GM18502 (cell line): Measurements from ENCODE around the gene CYBA.

Source experiments
- ATAC-seq: cut with Tn5 transposase; IDR thresholded peaks from one replicate; pipeline ENCODE4 v1.9.1; 2021; ENCODE audit warnings: mild to moderate bottlenecking; ENCODE audit not compliant: unreplicated experiment, poor library complexity

CYBA gene

DNA sequence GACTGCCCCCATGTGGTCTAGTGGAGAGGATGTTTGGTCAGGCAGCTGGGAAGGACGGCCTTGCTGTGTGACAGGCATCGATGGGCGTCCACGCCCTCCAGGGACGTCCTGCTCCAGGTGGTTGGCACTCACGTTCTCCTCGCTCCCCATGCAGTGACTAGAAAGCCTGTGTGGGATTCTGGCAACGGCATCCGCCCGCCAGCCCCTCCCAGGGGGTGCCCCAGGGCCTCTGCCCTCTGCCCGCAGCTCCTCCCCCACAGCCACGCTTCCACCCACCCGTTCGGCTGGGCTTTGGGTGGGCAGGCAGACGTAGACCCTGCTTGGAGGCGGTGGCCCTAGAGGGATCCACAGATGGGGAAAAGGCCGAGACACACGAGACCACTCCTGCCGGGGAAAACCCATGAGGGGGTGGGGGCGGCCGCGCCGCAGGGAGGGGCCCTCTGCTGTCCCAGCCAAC, 17.1 kb downstream of the CYBA start:
- ATAC-seq, result peak; percentile 39

DNA sequence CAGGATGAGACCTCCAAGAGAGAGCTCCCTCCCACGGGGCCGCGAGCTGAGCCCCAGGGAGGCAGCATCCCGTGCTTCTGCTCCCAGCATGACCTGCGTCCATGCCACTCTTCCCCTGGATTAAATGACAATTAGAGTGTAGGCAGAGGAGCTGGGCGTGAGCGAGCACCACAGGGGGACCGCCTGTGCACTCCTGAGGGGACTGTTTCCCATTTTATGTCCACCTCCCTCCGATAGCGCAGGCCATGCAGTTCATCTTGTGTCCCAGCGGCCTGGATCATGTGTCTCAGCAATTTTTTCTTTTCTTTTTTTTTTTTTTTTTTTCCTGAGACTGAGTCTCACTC, 18.3 kb downstream of the CYBA start:
- no peak for ATAC-seq

DNA sequence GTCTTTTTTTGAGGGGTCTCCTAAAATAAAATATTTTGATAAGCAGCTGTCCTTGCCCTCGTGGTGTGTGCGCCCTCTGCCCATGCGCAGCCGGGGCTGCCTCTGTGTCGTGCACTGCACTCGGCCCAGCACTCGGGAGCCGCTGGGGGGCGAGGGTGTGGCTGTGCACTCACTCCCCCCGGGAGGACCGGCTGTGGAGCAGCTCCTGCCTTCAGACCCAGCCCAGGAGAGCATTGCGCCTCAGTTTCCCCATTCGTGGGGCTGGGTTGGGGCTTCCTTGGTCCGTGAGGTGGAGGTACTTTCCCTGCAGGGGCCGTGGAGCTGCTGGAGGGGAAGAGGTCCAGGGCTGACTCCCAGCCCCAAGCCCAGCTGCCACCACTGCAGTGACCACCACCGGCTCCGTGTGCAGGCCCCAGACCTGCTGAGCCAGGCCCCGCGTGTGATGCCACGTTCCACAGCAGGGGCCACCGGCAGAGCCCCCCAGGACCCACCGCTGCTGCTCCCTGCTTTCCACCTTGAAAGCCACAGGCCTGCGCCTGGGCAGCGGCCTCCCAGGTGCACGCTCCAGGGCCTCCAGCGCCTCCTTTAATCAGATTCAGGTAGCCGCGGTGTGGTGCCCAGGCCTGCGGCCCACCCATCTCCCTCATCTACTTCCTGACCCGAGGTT, 18.8 kb downstream of the CYBA start:
- no peak for ATAC-seq

GRCh38 chr16:88631384-88631783, 19.5 kb downstream of the CYBA start:
- no peak for ATAC-seq

DNA sequence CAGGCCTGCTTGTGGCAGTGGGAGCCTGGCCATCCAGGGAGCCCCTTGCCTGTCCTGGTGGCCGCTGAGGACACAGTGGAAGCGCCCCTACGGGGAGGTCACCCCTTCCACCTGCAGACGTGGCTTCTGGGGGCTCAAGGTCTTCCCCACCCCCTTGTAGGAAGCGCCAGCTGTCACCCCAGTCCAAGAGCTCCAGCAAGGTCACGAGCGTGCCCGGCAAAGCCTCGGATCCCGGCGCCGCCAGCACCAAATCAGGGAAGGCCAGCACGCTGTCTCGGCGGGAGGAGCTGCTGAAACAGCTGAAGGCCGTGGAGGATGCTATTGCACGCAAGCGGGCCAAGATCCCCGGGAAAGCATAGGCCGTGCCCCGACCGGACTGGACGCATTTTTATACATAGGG, 19.9 kb downstream of the CYBA start:
- no peak for ATAC-seq

DNA sequence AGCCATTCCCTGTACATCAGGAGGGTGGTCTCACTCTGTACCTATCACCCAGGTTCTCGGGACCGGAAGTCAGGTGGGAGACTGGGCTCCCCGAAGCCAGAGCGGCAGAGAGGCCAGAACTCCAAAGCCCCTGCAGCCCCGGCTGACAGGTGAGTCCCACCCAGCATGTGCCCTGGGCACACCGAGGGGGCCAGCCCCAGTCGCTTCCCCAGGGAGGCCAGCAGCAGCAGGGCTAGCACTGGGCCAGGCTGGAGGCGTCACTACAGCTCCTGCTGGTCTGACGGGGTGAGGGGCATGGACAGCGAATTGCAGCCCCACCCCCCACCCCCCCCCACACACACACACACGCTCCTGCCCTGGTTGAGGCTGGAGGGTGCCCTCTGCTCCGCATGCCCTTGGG, 20.4 kb downstream of the CYBA start:
- ATAC-seq, result no peak

DNA sequence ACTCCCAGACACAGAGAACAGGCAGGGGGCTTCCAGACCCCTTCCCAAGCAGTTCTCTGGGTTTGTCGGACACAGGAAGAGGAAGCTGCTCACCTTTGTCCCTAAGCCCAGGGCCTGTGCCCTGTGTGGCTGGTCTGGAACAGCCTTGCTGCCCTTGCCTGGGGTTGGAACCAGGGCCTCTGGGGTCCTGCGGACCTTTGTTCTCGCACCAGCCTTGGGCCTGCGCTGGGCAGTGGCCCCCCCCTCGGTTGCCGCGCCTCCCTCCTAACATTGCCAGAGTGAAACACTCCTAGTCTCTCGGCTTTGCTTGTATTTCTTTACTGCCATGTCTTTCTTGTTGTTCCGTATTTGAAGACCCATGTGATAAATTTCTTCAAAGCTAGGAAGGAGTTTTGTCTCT, 21.0 kb downstream of the CYBA start:
- no peak for ATAC-seq

- no peak for ATAC-seq
Observed at GRCh38 chr16:88628512-88628974, 22.3 kb downstream of the CYBA start.

- ATAC-seq, result no peak
Observed at GRCh38 chr16:88627531-88628411, 23.1 kb downstream of the CYBA start.

DNA sequence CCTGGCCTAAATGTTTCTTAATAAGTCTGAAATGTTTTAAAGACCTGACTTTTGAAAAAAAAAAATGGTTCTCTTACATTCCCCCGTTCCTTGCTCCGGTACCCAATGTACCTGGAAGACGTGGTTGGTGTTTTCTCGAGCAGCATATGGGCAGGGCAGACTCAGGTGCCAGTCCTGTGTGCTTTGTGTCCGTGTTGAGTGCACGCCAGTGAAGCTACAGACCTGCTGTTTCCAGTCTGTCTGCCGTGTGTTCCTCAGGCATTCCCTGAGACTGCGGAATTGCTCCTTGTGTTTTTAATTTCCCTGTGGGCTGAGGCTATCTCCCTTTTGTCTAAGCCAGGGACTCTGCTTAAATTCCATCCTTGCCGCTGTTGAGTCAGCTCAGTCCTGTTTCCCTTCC, 24.2 kb downstream of the CYBA start:
- ATAC-seq, result no peak

- no peak for ATAC-seq
Observed at GRCh38 chr16:88624977-88625576, 25.8 kb downstream of the CYBA start.

DNA sequence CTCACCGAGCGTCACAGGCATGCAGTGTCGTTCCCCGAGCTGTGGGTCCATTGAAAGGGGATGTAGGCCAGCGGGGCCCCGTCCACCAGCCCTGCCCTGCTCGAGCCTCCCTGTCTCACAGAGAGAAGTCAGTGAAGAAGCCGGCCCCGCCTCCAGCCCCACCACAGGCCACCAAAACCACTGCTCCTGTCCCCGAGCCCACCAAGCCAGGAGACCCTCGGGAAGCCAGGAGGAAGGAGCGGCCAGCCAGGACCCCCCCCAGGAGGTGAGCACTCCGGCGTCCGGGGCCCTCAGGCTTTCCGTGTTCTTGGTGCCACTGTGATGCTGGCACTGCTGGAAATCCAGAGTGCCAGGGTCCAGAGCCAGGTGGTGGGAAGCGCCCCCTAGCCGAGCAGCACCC, 26.4 kb downstream of the CYBA start:
- ATAC-seq, result no peak

DNA sequence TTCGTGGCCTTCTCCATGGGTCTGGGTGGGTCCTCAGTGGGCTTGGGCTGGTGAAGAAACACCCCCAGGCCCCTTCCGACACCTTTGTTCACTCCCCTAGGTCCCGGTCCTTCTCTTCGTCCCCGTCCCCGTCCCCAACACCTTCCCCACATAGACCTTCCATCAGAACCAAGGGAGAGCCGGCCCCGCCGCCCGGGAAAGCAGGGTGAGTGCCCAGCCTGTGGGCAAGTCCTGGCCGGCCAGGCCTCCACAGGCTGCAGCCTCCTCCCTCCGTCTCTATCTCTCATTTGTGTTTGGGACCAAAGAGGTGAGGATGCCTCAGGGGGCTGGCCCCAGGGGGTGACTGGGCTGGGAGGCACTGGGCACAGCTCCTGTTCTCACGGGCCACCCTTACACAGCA, 27.0 kb downstream of the CYBA start:
- ATAC-seq, result no peak

DNA sequence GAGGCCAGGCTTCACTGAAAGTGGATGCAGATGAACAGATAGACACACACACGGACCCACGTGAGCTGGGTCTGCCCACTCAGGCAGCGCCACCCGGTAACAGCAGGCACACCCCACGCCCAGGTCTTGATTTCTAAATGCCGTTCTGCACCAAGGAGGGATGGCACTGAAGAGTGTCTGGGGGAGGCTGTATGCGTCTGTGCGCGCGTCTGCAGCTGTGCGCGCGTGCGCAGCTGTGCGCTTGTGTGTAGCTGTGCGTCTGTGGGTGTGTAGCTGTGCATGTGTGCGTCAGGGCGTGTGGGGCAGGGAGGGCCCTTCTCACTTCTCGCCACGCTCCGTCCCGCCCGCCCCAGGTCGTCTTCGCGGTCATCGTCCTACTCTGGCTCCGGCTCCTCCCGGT, 28.0 kb downstream of the CYBA start:
- no peak for ATAC-seq

DNA sequence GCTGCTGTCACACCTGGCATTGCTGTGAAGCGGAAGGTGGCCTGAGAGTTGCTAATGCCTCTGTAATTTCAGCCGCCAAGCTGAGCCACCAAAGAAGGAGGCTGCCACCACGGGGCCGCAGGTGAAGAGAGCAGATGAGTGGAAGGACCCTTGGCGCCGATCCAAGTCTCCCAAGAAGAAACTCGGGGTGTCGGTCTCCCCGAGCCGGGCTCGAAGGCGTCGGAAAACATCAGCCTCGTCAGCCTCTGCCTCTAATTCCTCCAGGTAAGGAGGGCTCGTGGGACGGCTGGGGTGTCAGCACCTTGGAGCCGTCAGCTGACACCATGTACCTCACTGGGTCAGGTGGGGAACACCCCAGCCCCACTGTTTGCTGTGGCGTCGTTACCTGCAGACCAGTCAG, 28.7 kb downstream of the CYBA start:
- no peak for ATAC-seq

GRCh38 chr16:88619859-88620815, 30.7 kb downstream of the CYBA start:
- no peak for ATAC-seq

DNA sequence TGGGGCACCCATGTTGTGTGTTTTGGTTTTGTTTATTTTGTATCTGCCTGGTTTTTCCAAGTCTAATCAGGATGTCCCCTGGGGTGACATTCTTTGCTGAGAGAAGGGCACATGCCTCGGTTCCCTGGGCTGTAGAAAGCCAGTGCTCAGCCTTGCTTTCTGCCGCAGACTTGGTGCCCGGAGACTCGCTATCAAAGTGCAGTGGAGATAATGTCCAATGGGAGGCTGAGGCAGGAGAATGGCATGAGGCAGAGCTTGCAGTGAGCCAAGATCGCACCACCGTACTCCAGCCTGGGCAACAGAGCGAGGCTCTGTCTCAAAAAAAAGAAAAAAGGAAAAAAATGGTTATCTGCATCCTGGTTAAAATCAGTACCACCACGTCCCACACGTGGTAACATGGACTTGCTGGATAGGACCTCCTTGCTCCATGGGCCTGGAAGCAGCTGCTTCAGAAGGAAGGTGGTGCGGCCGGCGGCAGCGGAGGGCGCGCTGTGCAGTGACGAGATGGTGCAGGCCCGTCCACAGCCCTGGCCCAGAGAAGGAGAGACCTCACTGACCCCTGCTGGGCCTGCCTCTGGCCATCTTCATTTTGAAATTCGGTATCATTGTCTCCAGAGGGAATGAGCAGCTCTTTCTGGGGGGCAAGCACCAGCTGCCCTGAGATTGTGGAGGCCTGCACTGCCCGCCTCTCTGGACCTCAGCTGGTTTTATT, 31.7 kb downstream of the CYBA start:
- no peak for ATAC-seq

DNA sequence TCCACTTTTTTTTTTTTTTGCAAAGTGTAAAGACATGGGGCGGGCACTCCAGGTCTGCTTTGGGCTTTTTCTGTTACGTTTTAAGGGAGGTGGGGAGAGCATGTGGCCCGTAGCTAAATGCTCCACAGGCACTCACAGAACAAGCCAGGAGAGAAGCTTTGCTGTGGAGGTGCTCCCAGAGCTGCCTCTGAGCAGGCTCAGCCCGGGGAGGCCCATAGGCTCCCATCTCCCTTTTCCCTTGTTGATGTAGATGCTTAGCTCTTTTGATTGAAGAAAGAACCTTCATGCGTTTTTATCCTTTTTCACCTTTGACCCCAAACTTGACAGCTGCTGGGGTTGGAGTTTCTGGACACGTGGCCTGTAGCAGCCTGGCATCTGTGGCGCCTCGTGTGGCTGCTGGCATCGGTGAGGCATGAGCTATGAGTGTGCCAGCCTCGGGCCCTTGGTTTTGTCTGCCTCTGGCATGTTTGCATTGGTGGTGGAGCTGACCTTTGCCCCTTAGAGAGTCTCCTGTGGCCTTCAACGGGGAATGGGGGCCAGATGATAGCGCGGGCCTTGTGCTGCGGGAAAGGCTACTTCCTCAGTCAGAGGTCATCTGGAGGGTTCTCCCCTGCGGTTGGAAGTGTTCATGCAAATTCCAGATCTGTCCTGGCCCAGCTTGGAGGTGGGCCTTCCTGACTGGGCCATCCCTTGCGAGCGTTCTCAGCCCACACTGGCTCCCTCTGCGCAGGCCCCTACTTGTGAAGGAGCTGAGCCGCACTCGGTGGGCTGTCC, 32.5 kb downstream of the CYBA start:
- no peak for ATAC-seq
